ENCODE data around the gene C2CD3. TPM values are rescaled to one million over a fixed set of nuclear protein-coding genes. Genes with fewer than 3 reads are reported as not detected.

Gene C2CD3
- total and polyA plus RNA-seq, 10 of the 15 experiments (the other 5 are each of a cell fraction or from before 2014, with no cell fraction given): 2.3 to 24.0 (median 16.3) TPM

DNA sequence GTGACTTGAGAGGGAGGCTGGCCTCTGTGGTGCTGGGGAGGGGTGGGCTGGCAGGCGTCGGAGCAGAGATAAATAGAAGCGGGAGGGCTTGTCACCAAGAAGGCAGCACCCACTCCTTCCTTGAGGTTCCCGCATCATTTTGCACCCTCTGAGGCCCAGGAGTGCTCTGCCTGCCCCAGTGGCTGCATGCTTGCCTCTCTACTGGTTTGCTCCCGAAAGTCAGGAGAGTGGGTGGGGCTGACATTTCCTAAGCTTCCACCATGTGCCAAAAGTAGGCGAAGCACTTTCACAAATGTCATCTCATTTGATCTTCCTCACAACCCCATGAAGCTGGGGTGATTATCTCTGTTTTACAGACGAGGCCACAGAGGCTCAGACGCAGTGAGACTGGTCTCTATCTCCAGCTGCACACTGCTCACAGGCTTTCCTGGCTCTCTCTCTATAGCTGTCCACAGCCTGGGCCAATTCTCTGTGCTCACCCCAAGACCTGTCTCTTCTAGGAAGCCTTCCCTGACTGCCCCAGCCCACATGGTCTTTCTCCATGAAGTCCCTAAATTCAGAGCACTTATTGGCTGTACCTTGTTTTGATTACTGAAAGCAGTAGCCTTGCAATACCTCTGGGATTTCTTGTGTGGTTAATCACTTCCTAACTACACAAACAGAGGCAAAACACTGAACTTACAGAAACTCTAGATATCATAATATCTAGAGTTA, 159.3 kb downstream of the C2CD3 start (continued):
- TF ChIP-seq, protein P1, sequence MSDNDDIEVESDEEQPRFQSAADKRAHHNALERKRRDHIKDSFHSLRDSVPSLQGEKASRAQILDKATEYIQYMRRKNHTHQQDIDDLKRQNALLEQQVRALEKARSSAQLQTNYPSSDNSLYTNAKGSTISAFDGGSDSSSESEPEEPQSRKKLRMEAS (IDR thresholded peaks at IDR 0.05; ENCODE audit: low read depth, low read length): 0 out of 2 replicates have a peak, but pooled peaks have one; percentile 35
- TF ChIP-seq, protein P2, sequence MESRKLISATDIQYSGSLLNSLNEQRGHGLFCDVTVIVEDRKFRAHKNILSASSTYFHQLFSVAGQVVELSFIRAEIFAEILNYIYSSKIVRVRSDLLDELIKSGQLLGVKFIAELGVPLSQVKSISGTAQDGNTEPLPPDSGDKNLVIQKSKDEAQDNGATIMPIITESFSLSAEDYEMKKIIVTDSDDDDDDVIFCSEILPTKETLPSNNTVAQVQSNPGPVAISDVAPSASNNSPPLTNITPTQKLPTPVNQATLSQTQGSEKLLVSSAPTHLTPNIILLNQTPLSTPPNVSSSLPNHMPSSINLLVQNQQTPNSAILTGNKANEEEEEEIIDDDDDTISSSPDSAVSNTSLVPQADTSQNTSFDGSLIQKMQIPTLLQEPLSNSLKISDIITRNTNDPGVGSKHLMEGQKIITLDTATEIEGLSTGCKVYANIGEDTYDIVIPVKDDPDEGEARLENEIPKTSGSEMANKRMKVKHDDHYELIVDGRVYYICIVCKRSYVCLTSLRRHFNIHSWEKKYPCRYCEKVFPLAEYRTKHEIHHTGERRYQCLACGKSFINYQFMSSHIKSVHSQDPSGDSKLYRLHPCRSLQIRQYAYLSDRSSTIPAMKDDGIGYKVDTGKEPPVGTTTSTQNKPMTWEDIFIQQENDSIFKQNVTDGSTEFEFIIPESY (IDR thresholded peaks at IDR 0.05): no peak
- TF ChIP-seq POLR2A (IDR thresholded peaks at IDR 0.05; ENCODE audit: low read depth, low read length) (no peak), JUNB (IDR thresholded peaks at IDR 0.05) (peak; percentile 83), HDGF (IDR thresholded peaks at IDR 0.05) (no peak), TCF7 (IDR thresholded peaks at IDR 0.05; ENCODE audit: borderline replicate concordance) (no peak), EP300 (IDR thresholded peaks at IDR 0.05; ENCODE audit: borderline replicate concordance in 1 of 2, control insufficient read depth in 1 of 2, low read depth in 2 of 2, low read length in 2 of 2) (peak; percentile 63 to 94; a peak in 3 of 4 replicates), IKZF1 (conservative IDR thresholded peaks at IDR 0.05) (peak; percentile 57; the same call in 1 of the 2 replicates), POLR2AphosphoS5 (IDR thresholded peaks at IDR 0.05; ENCODE audit: low read length) (no peak), MTA3 (IDR thresholded peaks at IDR 0.05; ENCODE audit: borderline replicate concordance, low read length) (0 out of 2 replicates have a peak, but pooled peaks have one; percentile 36), ZBED1 (IDR thresholded peaks at IDR 0.05; ENCODE audit: borderline replicate concordance) (peak; percentile 37; the same call in 1 of the 2 replicates), RAD51 (IDR thresholded peaks at IDR 0.05) (0 out of 2 replicates have a peak, but pooled peaks have one; percentile 16), NR2C2 (IDR thresholded peaks at IDR 0.05; ENCODE audit: borderline replicate concordance, control insufficient read depth, insufficient read length, low read depth) (no peak), PAX8 (IDR thresholded peaks at IDR 0.05) (no peak), MXI1 (IDR thresholded peaks at IDR 0.05; ENCODE audit: low read depth, low read length) (no peak)
- TF ChIP-seq, protein P3, sequence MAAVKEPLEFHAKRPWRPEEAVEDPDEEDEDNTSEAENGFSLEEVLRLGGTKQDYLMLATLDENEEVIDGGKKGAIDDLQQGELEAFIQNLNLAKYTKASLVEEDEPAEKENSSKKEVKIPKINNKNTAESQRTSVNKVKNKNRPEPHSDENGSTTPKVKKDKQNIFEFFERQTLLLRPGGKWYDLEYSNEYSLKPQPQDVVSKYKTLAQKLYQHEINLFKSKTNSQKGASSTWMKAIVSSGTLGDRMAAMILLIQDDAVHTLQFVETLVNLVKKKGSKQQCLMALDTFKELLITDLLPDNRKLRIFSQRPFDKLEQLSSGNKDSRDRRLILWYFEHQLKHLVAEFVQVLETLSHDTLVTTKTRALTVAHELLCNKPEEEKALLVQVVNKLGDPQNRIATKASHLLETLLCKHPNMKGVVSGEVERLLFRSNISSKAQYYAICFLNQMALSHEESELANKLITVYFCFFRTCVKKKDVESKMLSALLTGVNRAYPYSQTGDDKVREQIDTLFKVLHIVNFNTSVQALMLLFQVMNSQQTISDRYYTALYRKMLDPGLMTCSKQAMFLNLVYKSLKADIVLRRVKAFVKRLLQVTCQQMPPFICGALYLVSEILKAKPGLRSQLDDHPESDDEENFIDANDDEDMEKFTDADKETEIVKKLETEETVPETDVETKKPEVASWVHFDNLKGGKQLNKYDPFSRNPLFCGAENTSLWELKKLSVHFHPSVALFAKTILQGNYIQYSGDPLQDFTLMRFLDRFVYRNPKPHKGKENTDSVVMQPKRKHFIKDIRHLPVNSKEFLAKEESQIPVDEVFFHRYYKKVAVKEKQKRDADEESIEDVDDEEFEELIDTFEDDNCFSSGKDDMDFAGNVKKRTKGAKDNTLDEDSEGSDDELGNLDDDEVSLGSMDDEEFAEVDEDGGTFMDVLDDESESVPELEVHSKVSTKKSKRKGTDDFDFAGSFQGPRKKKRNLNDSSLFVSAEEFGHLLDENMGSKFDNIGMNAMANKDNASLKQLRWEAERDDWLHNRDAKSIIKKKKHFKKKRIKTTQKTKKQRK (IDR thresholded peaks at IDR 0.05; ENCODE audit: low read depth, low read length): no peak
- TF ChIP-seq, protein P4, sequence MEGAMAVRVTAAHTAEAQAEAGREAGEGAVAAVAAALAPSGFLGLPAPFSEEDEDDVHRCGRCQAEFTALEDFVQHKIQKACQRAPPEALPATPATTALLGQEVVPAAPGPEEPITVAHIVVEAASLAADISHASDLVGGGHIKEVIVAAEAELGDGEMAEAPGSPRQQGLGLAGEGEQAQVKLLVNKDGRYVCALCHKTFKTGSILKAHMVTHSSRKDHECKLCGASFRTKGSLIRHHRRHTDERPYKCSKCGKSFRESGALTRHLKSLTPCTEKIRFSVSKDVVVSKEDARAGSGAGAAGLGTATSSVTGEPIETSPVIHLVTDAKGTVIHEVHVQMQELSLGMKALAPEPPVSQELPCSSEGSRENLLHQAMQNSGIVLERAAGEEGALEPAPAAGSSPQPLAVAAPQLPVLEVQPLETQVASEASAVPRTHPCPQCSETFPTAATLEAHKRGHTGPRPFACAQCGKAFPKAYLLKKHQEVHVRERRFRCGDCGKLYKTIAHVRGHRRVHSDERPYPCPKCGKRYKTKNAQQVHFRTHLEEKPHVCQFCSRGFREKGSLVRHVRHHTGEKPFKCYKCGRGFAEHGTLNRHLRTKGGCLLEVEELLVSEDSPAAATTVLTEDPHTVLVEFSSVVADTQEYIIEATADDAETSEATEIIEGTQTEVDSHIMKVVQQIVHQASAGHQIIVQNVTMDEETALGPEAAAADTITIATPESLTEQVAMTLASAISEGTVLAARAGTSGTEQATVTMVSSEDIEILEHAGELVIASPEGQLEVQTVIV (IDR thresholded peaks at IDR 0.05; ENCODE audit: borderline replicate concordance, partially characterized antibody): no peak
- TF ChIP-seq, protein P5, sequence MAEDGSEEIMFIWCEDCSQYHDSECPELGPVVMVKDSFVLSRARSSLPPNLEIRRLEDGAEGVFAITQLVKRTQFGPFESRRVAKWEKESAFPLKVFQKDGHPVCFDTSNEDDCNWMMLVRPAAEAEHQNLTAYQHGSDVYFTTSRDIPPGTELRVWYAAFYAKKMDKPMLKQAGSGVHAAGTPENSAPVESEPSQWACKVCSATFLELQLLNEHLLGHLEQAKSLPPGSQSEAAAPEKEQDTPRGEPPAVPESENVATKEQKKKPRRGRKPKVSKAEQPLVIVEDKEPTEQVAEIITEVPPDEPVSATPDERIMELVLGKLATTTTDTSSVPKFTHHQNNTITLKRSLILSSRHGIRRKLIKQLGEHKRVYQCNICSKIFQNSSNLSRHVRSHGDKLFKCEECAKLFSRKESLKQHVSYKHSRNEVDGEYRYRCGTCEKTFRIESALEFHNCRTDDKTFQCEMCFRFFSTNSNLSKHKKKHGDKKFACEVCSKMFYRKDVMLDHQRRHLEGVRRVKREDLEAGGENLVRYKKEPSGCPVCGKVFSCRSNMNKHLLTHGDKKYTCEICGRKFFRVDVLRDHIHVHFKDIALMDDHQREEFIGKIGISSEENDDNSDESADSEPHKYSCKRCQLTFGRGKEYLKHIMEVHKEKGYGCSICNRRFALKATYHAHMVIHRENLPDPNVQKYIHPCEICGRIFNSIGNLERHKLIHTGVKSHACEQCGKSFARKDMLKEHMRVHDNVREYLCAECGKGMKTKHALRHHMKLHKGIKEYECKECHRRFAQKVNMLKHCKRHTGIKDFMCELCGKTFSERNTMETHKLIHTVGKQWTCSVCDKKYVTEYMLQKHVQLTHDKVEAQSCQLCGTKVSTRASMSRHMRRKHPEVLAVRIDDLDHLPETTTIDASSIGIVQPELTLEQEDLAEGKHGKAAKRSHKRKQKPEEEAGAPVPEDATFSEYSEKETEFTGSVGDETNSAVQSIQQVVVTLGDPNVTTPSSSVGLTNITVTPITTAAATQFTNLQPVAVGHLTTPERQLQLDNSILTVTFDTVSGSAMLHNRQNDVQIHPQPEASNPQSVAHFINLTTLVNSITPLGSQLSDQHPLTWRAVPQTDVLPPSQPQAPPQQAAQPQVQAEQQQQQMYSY (CRISPR knock-in tag; IDR thresholded peaks at IDR 0.05): no peak
